GM12872 (cell line): ENCODE results near the gene PP2D1.

Source experiments
- TF ChIP-seq, protein P1 (sequence below): IDR thresholded peaks from 3 replicates; pipeline ENCODE4 v1.5.1; 2011; ENCODE audit warnings: low read depth, mild to moderate bottlenecking, low read length, moderate library complexity; ENCODE audit not compliant: insufficient read depth

PP2D1 gene

DNA sequence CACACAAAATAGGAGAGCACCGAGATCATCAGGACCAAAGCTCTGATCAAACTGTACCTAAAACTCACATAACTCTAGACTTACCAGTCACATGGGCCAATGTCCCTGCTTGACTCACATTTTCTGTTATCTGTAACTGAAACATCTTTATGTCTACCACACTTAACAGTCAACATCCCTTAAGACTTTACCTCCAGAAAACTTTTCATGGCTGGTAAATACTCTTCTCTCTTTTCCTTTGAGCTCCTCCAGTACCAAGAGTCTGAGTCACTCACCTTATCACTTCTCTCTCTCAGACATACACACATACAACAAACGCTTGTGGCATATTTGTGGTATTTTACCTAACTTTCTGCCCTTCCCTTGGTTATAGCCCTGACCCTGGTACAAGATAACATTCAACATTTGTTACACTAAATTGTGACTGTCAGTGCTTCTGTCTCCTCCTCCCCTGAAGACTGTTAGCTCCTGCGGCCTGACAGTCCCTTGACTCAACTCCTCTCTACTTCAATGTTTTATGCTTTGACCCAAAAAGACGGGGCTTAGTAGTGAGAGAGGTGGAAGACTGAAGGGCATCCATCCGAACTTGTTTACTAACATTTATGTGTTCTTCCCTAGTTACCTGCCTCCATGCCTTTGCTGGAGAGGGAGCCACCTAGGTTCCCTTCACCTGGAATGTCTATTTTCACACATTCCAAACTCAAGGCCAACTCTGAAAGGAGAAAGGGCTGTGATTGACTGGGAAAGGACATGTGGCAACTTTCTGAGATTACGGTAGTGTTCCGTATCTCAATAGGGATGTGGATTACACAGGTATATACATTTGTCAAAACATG, 74.4 kb downstream of the PP2D1 start:
- TF ChIP-seq, protein P1, sequence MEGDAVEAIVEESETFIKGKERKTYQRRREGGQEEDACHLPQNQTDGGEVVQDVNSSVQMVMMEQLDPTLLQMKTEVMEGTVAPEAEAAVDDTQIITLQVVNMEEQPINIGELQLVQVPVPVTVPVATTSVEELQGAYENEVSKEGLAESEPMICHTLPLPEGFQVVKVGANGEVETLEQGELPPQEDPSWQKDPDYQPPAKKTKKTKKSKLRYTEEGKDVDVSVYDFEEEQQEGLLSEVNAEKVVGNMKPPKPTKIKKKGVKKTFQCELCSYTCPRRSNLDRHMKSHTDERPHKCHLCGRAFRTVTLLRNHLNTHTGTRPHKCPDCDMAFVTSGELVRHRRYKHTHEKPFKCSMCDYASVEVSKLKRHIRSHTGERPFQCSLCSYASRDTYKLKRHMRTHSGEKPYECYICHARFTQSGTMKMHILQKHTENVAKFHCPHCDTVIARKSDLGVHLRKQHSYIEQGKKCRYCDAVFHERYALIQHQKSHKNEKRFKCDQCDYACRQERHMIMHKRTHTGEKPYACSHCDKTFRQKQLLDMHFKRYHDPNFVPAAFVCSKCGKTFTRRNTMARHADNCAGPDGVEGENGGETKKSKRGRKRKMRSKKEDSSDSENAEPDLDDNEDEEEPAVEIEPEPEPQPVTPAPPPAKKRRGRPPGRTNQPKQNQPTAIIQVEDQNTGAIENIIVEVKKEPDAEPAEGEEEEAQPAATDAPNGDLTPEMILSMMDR = no peak
